Bronchial epithelial cell (primary cell): Measurements from ENCODE around the gene CFL1. TPM values are rescaled to one million over a fixed set of nuclear protein-coding genes. Genes with fewer than 3 reads are reported as not detected.

Experiments
- DNase-seq: peaks from one replicate; pipeline ENCODE4 v3.0.0-alpha.2; 2010; ENCODE audit warnings: low read depth
- FAIRE-seq: peaks from 2 replicates; lab custom pipeline; 2011; peaks lifted over from hg19 to GRCh38; lab: Jason Lieb, UNC
- H3K27me3 ChIP-seq: 2 replicates; pipeline ENCODE4 v1.5.1; 2011; ENCODE audit warnings: low read length; ENCODE audit not compliant: control insufficient read depth, insufficient read depth
- H3K36me3 ChIP-seq: 2 replicates; pipeline ENCODE4 v1.5.1; 2011; ENCODE audit warnings: low read length; ENCODE audit not compliant: control insufficient read depth, insufficient read depth
- H3K4me3 ChIP-seq: 2 replicates; pipeline ENCODE4 v1.5.1; 2011; ENCODE audit warnings: mild to moderate bottlenecking, low read depth, low read length, control low read depth
- CTCF ChIP-seq: IDR thresholded peaks from 2 replicates; pipeline ENCODE4 v1.5.1; 2011; ENCODE audit warnings: mild to moderate bottlenecking, moderate library complexity, low read length, control low read depth, inconsistent platforms; ENCODE audit not compliant: insufficient read depth, severe bottlenecking
- total RNA-seq: library from RNA; depleted of rRNA; stranded (reverse); fragments of >200 nt; gene quantifications from 2 replicates; pipeline ENCODE4 v1.2.1, GENCODE V29; 2014

The CFL1 gene
- total RNA-seq, 1 donor from 2014 or later, result 764 TPM

DNA sequence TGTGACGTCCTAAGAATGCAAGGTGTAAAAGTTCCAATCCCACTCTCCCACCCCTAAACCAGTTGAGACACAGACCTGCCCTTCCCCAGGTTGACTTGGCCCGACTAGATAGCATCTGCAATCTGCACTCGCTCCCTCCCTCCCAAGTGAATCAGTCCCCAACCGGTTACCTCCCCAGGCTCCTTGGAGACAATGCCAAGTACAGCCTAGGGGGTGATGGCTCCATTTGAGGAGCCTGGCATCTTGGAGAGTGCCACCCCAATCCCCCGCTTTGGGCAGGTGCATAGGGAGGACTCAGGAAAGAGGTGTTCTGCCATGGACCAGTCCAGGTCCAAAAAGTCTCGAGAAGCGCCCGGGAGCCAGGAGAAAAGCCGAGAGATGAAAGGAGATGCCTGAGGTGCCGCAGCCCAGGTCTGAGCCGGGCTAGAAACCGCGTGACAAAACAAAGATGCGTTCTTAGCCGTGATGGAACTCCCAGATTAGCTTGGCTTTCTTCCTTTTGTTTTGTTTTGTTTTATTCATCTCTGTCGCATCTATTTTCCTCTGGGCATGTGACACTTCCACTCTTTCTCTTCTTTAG is 42.9 kb downstream of the CFL1 start:
- no peak for DNase-seq
- TF ChIP-seq CTCF, result no peak
- FAIRE-seq, result no peak

GRCh38 chr11:65814131-65814985 is 43.6 kb downstream of the CFL1 start:
- TF ChIP-seq CTCF, result no peak
- FAIRE-seq, result no peak
- Histone ChIP-seq H3K4me3 (no peak overlapping the region), H3K36me3 (no peaks in the 10 kb centered on the region), H3K27me3 (peaks cover 5% of the 10 kb centered on the region)
- DNase-seq, result peak; percentile 51

More for the DNA sequence above, 42.9 kb downstream of the CFL1 start:
- Histone ChIP-seq H3K36me3 (no peaks in the 10 kb centered on the region), H3K27me3 (peaks cover 4% of the 10 kb centered on the region), H3K4me3 (no peak overlapping the region)

- Histone ChIP-seq H3K4me3 (no peak overlapping the region), H3K36me3 (no peaks in the 10 kb centered on the region), H3K27me3 (peaks cover 13% of the 10 kb centered on the region)
- FAIRE-seq, result no peak
- DNase-seq, result no peak
- no peak for TF ChIP-seq CTCF
These were observed 46.1 kb downstream of the CFL1 start for GRCh38 chr11:65811764-65812475.

DNA sequence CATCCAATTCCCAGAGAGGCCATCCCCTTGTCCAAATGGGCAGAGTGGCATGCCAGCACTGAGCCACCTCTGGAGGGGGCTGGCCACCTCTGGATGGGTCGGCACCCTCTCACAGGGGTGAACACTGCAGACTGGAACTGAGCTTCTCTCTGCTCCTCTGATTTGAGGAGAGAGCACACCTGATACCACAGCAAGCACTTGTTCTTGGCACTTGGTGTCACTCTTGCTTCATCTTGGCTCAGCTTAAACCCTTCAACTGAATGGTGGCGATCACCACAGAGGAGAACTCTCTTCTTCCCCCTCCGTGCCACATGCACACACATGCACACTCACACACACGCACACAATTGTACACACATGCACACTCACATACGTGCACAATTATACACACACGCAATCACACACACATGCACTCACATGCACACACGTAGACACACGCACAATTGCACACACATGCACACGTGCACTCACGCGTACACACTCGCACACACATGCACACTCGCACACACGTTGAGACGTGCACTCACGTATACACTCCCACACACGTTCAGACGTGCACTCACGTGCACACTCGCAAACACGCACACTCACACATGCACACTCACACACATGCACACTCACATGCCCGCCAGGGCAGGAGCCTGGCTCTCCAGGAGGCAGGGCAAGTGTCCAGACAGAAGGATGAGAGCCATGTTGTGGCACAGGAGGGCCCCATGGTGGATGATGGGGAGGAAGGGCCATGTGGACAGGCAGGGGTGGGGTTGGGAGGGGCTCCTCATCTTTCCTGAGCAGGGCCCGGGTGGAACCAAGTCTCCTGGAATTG is 47.7 kb downstream of the CFL1 start:
- Histone ChIP-seq H3K36me3 (no peaks in the 10 kb centered on the region), H3K27me3 (peaks cover 13% of the 10 kb centered on the region), H3K4me3 (no peak overlapping the region)
- no peak for DNase-seq
- peak; percentile 92 for FAIRE-seq
- no peak for TF ChIP-seq CTCF

DNA sequence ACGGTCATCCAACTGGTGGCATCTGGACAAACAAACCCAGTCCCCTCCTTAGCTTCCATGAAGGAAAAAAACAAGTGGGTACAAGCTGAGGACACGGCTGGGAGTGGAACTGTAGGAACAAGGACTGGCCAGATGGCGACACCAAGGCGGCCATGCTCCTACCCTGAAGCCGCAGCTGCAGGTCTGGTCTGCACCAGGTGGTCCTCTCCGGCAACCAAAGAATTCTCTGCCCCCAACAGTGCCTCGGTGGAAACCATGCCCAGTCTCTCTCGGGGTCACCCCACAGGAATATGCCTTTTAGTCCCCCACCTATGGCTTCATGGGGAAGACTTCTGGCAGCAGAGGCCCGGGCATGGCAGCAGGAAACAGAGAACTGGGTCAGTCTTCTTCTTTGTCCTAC is 48.5 kb downstream of the CFL1 start:
- DNase-seq, result no peak
- H3K36me3 ChIP-seq, result no peaks in the 10 kb centered on the region
- FAIRE-seq, result no peak
- TF ChIP-seq CTCF, result no peak
- no peak overlapping the region for H3K4me3 ChIP-seq
- peaks cover 13% of the 10 kb centered on the region for H3K27me3 ChIP-seq
